Fibroblast of the conjunctiva (primary cell): ENCODE data around the gene FAU.
"Not testable (repeated sequence)": the region's sequence is repeated elsewhere in the genome, so short reads cannot be mapped to it uniquely, and the experiment has no call there.

Experiments used
- DNase-seq: peaks from one replicate; pipeline ENCODE4 v3.0.0-alpha.2; 2010; ENCODE audit warnings: low read depth

The FAU gene

GRCh38 chr11:65121865-65122696 lies at the start of gene FAU, which contains the start of gene MRPL49:
TSS of gene FAU (minus strand) at chr11:65122134. CDS start at chr11:65121813, 321 bp downstream.
TSS of gene MRPL49 (plus strand) at chr11:65122321. CDS start at chr11:65122347, 26 bp downstream.
- DNase-seq: peak; percentile 94

- no peak for DNase-seq
These were observed 48.2 kb upstream of the FAU start, which contains the start of gene SPDYC for GRCh38 chr11:65170058-65170534. TSS of gene SPDYC (plus strand) at chr11:65170233. CDS start at chr11:65171358, 1,125 bp downstream.

- no peak for DNase-seq
These were observed 47.3 kb upstream of the FAU start for GRCh38 chr11:65169164-65169641.

GRCh38 chr11:65167656-65168055 lies 45.7 kb upstream of the FAU start:
- DNase-seq: no peak

- no peak for DNase-seq
These were observed 45.0 kb upstream of the FAU start for GRCh38 chr11:65166893-65167292.

- no peak for DNase-seq
These were observed 43.7 kb upstream of the FAU start for GRCh38 chr11:65165410-65166317.

GRCh38 chr11:65163684-65164083 lies 41.8 kb upstream of the FAU start:
- no peak for DNase-seq

- no peak for DNase-seq
These were observed 38.7 kb upstream of the FAU start for GRCh38 chr11:65160643-65161042.

- no peak for DNase-seq
These were observed 37.1 kb upstream of the FAU start for GRCh38 chr11:65159012-65159411.

- no peak for DNase-seq
These were observed 35.4 kb upstream of the FAU start for GRCh38 chr11:65157336-65157735.

GRCh38 chr11:65156926-65157325 lies 35.0 kb upstream of the FAU start:
- DNase-seq: no peak

GRCh38 chr11:65156256-65156655 lies 34.3 kb upstream of the FAU start:
- DNase-seq: no peak

- no peak for DNase-seq
These were observed 30.2 kb upstream of the FAU start for GRCh38 chr11:65152122-65152521.

- no peak for DNase-seq
These were observed 29.5 kb upstream of the FAU start for GRCh38 chr11:65151331-65151899.

- peak; percentile 9 for DNase-seq
These were observed 28.8 kb upstream of the FAU start for GRCh38 chr11:65150509-65151299.

- not testable (repeated sequence) for DNase-seq
These were observed 28.2 kb upstream of the FAU start for GRCh38 chr11:65150131-65150508.

- no peak for DNase-seq
These were observed 26.7 kb upstream of the FAU start for GRCh38 chr11:65148657-65149056.

- no peak for DNase-seq
These were observed 25.6 kb upstream of the FAU start for GRCh38 chr11:65147352-65148075.

- no peak for DNase-seq
These were observed 20.1 kb upstream of the FAU start for GRCh38 chr11:65141896-65142494.

GRCh38 chr11:65136515-65137096 lies 14.7 kb upstream of the FAU start:
- no peak for DNase-seq
